DLD1 (cell line): ENCODE measurements around the gene TMEM53.

Experiments used
- in situ Hi-C: cut with HindIII; loops from 2 replicates; pipeline ENCODE4 v1.10.0; 2017; ENCODE audit warnings: low sequenced_read_pairs

The TMEM53 gene

DNA sequence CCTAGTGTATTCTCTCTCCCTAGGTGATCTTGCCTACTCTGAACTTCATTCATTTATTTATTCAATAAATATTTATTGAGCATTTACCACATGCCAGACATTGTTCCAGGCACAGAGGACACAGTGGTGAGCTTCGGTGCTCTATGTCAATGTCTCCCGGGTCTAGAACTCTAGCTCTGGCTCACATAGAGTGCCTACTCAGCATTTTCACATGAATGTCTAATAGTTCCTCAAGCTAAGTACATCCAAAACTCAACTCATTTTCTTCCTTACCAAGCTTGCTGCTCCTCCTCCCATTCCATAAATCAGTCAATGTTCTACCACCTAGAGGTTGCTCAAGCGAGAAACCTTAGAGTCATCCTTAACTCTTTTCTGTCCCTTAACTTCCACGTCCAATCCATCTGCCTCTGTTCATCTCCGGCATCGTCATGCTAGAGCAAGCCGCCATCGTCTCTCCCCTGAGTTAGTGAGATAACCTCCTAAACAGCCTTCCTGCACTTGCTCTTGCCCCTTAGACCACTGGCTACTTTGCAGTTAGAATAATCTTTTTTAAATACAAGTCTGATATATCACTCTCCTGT, 67.5 kb downstream of the TMEM53 start:
- in situ Hi-C loops: no loop called here

DNA sequence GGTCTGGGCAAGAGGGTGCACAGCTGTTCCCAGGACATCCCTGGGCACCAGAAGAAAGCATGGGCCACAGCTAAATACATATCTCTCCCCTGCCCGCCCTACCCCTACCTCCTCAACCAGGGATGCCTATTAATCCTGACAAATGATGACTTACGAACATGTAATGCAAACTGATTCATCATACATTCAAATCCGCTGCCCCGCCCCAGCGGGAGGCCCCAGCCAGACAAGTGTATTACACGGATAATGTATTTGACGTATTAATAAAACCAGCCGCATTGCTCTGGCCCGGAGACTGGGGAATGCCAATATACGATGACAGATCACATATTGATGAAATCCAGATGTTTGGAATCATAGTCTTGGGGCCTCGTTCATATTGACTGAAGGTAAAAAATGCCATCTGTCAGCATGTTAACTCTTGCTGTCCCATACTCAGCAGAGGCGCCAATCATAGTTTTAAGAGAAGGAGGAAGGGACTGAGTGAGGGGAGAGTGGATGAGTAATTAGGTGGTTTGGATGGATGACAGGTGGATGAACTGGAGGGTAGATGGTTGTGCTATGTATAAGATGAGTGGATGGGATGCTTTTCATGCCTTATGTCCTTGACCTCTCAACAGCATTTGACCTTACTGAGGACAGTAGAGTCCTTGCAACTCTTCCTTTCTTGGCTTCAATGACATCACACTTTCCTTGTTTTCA, 68.2 kb downstream of the TMEM53 start:
- in situ Hi-C loops: no loop called here

- in situ Hi-C loops: no loop called here
These were observed 69.9 kb downstream of the TMEM53 start for GRCh38 chr1:44604157-44604955.

DNA sequence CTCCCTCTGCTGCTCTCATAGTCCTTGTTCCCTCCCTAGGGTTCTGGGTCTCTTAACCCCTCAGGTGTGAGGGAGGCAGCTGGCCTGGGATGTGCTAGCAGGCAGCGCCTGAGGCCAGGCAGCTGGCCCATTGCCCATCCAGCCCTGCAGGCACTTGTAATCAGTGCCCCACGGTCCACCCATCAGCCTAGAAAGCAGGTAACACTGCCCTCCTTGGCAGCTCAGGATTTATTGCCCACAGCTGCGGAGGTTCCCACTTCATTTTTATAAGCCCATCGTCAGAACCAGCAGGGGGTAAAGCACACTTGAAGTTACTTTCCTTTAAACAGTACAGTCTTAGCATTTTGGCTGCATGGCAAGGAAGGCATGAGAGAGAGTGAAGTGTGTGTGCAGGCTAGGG, 70.6 kb downstream of the TMEM53 start:
- in situ Hi-C loops: no loop called here
